OCI-LY7 (cell line): ENCODE measurements around the gene SH3YL1. TPM values are rescaled to one million over a fixed set of nuclear protein-coding genes. Genes with fewer than 3 reads are reported as not detected.

Source experiments
- BruUV-seq: library from RNA; stranded (reverse); fragments of 400-500 nt; replicated peaks from 2 replicates; lab custom pipeline; 2021; lab: Mats Ljungman, UMichigan
- CTCF ChIA-PET: fragments of 300-600 bp; sonication (Branson Sonifier 250); formaldehyde crosslinking; loops from one replicate; lab custom pipeline; 2022; ENCODE audit warnings: antibody characterized with exemption; ENCODE audit not compliant: unreplicated experiment; lab: Charles Lee
- POLR2A ChIA-PET: fragments of 300-600 bp; sonication (Branson Sonifier 250); formaldehyde crosslinking; loops from one replicate; lab custom pipeline; 2022; ENCODE audit warnings: antibody characterized with exemption; lab: Charles Lee
- DNase-seq: peaks from one replicate; pipeline ENCODE4 v3.0.0-alpha.2; 2015; ENCODE audit warnings: low spot score
- H2AFZ ChIP-seq: fragments of 200-600 bp; sonication (generic), shearing (Covaris generic); 2 replicates; pipeline ENCODE4 v1.6.1; 2014; ENCODE audit warnings: mild to moderate bottlenecking, antibody characterized with exemption, low read length, moderate library complexity
- H3K27ac ChIP-seq: fragments of 200-600 bp; sonication (generic); 2 replicates; pipeline ENCODE4 v1.5.1; 2014; ENCODE audit warnings: mixed run types, low read depth, mild to moderate bottlenecking, moderate library complexity, low read length, inconsistent platforms; ENCODE audit not compliant: poor library complexity, severe bottlenecking
- H3K36me3 ChIP-seq: fragments of 200-600 bp; sonication (generic); 2 replicates; pipeline ENCODE4 v1.6.1; 2014; ENCODE audit warnings: mild to moderate bottlenecking, antibody characterized with exemption, low read length, moderate library complexity, mixed read lengths; ENCODE audit not compliant: insufficient read depth
- H3K4me1 ChIP-seq: fragments of 200-600 bp; sonication (generic); 2 replicates; pipeline ENCODE4 v1.5.1; 2014; ENCODE audit warnings: mild to moderate bottlenecking, low read length; ENCODE audit not compliant: insufficient read depth, poor library complexity, severe bottlenecking
- H3K4me2 ChIP-seq: fragments of 200-600 bp; sonication (generic); 2 replicates; pipeline ENCODE4 v1.6.1; 2014; ENCODE audit warnings: mild to moderate bottlenecking, low read length
- H3K4me3 ChIP-seq: fragments of 200-600 bp; sonication (generic); 2 replicates; pipeline ENCODE4 v1.5.1; 2014; ENCODE audit warnings: mild to moderate bottlenecking, low read depth, low read length; ENCODE audit not compliant: poor library complexity, severe bottlenecking
- H3K79me2 ChIP-seq: fragments of 200-600 bp; sonication (generic); 2 replicates; pipeline ENCODE4 v1.6.1; 2016; ENCODE audit warnings: low read depth, mild to moderate bottlenecking, low read length, moderate library complexity, mixed read lengths; ENCODE audit not compliant: insufficient read depth
- H3K9me2 ChIP-seq: fragments of 200-600 bp; sonication (generic); 2 replicates; pipeline ENCODE4 v1.6.1; 2016; ENCODE audit warnings: mild to moderate bottlenecking, low read length, mixed read lengths; ENCODE audit not compliant: insufficient read depth
- H3K9me3 ChIP-seq: fragments of 200-600 bp; sonication (generic); 2 replicates; pipeline ENCODE4 v1.6.1; 2014; ENCODE audit warnings: mild to moderate bottlenecking, mixed run types, low read length, mixed read lengths
- H4K20me1 ChIP-seq: fragments of 200-600 bp; sonication (generic); 2 replicates; pipeline ENCODE4 v1.6.1; 2014; ENCODE audit warnings: mild to moderate bottlenecking, antibody characterized with exemption, low read length, moderate library complexity, mixed read lengths; ENCODE audit not compliant: insufficient read depth
- CTCF ChIP-seq: fragments of 200-600 bp; sonication (generic); conservative IDR thresholded peaks from 2 replicates; pipeline ENCODE4 v1.5.1; 2014; ENCODE audit warnings: mild to moderate bottlenecking, antibody characterized with exemption, low read length, moderate library complexity, mixed read lengths
- EZH2phosphoT487 ChIP-seq: fragments of 200-600 bp; sonication (generic); IDR thresholded peaks from 2 replicates; pipeline ENCODE4 v1.6.1; 2018; ENCODE audit warnings: low read depth, borderline replicate concordance, mild to moderate bottlenecking, mixed run types, antibody characterized with exemption, low read length, moderate library complexity, mixed read lengths
- intact Hi-C: fragments of 100-400 bp; cut with micrococcal nuclease; formaldehyde crosslinking; loops from one replicate; pipeline ENCODE4 v1.10.0; 2022; ENCODE audit not compliant: unreplicated experiment
- total RNA-seq, 2 experiments: library from RNA; depleted of rRNA in 1 of 2; stranded (reverse); fragments of >200 nt in 1 of 2; shearing (Covaris generic) in 1 of 2; gene quantifications; 2 replicates each; pipeline ENCODE4 v1.2.3, GENCODE V29; 2014 to 2022

Gene SH3YL1
- total RNA-seq, 2 experiments from 2014 or later, result 21.3 to 30.9 TPM

DNA sequence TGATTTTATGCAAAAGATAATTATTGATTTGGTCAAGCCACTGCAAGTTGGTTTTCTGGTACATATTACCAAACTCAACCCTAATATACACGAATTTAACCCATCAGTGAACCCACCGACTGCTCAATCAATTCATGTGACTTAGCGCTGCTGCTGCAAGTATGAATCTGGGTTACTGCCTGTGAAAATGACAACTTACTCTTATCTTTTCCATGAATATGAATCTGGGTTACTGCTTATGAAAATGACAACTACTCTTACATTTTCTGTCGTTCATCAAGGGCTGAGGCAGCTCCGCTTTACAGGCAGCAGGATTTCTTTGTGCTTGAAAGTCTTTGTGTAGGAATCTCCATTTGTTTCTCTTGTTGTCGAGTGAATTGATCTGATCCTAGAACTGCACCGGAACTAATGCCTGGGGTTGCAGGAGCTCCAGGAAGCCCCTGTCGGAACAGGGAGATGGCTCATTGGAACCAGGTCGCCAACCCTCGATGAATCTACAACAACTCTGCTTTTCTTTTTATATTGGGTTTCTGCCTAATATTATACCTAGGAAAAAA lies 46.2 kb upstream of the SH3YL1 start:
- BruUV-seq, result no TSS peak
- Histone ChIP-seq H3K4me2 (no peak overlapping the region), H3K27ac (no peak overlapping the region), H4K20me1 (no peaks in the 10 kb centered on the region), H3K36me3 (no peaks in the 10 kb centered on the region), H2AFZ (no peak overlapping the region), H3K9me3 (no peaks in the 10 kb centered on the region), H3K9me2 (no peaks in the 10 kb centered on the region), H3K79me2 (no peaks in the 10 kb centered on the region), H3K4me3 (no peak overlapping the region), H3K4me1 (no peaks in the 10 kb centered on the region)
- ChIA-PET CTCF (no interaction called here), POLR2A (no interaction called here)
- no peak for DNase-seq
- intact Hi-C loops, result no loop called here
- TF ChIP-seq CTCF (no peak), EZH2phosphoT487 (no peak)

DNA sequence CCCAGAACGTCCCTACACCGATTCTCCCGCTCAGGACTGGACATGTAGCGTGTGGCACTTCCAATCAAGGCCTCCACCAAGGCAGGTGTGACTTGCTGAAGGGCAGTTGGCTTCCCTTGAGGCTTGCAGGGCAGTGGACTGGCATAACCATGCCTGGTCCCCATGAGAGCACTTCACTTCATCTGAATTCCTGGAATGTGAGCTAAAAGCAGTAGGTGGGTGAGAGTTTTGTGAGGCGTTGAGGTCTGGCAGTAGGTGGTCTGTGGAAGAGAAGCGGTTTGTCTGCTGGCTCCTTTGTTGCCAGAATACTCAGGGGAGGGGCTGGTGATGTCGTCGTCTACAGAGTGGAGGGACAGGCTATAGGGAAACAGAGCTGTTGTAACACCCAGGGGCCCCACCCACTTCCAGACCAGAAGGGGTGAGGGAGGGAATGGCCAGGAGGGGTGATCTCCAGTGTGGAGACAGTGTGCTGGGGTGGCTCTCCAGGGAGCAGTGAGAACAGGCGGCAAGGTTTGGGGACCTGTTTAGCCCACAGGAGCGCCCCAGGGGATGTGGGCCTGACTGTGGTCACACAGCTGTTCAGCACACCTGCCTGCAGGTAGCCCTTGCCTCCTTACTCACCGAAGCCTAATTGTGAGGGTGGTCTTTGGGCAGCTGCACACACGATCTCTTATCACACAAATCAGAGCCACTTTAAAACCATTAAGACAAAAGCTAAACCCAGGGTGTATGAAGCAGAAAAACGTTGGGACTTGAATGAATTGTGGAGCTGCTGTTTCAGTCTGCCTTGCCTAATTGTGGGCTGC lies 45.5 kb upstream of the SH3YL1 start:
- Histone ChIP-seq H2AFZ (no peak overlapping the region), H3K4me3 (no peak overlapping the region), H3K27ac (no peak overlapping the region), H3K79me2 (no peaks in the 10 kb centered on the region), H3K36me3 (no peaks in the 10 kb centered on the region), H3K4me2 (no peak overlapping the region), H3K9me3 (no peaks in the 10 kb centered on the region), H3K9me2 (no peaks in the 10 kb centered on the region), H4K20me1 (no peaks in the 10 kb centered on the region), H3K4me1 (no peaks in the 10 kb centered on the region)
- TF ChIP-seq EZH2phosphoT487, result no peak
- no peak for TF ChIP-seq CTCF
- POLR2A ChIA-PET, result interaction anchor here (0.6 kb wide), 1 partner anchor 64 kb away, joined by 3 read pairs; no protein-coding TSS in a partner anchor
- BruUV-seq, result no TSS peak
- CTCF ChIA-PET, result no interaction called here
- no peak for DNase-seq
- intact Hi-C loops, result no loop called here

- Histone ChIP-seq H3K36me3 (no peaks in the 10 kb centered on the region), H4K20me1 (no peaks in the 10 kb centered on the region), H3K4me2 (no peak overlapping the region), H3K9me2 (no peaks in the 10 kb centered on the region), H3K79me2 (no peaks in the 10 kb centered on the region), H3K4me3 (no peak overlapping the region), H2AFZ (no peak overlapping the region), H3K27ac (no peak overlapping the region), H3K4me1 (no peaks in the 10 kb centered on the region), H3K9me3 (no peaks in the 10 kb centered on the region)
- intact Hi-C loops, result no loop called here
- DNase-seq, result no peak
- BruUV-seq, result no TSS peak
- POLR2A ChIA-PET, result no interaction called here
- CTCF ChIA-PET, result no interaction called here
- no peak for TF ChIP-seq CTCF
- TF ChIP-seq EZH2phosphoT487, result no peak
Measured at GRCh38 chr2:305366-305765, 41.5 kb upstream of the SH3YL1 start.
